Gastroesophageal sphincter (tissue), 4 donors: ENCODE results near the gene HM13. TPM values are rescaled to one million over a fixed set of nuclear protein-coding genes. Genes with fewer than 3 reads are reported as not detected.
"Not testable (repeated sequence)": the region's sequence is repeated elsewhere in the genome, so short reads cannot be mapped to it uniquely, and the experiment has no call there.

ENCODE experiments used
- ATAC-seq: fragments of 150-250 bp; one replicate; pipeline ENCODE4 v1.9.1; 2016; ENCODE audit warnings: mild to moderate bottlenecking, moderate library complexity
- H3K27ac ChIP-seq, 4 donors: fragments of 200-600 bp; sonication (generic) in 3 of 4; 1 replicate in 3 of 4; 2 replicates in 1 of 4; pipeline ENCODE4 v1.5.1; 2016 to 2019
- H3K27me3 ChIP-seq: fragments of 200-600 bp; sonication (generic); one replicate; pipeline ENCODE4 v1.5.1; 2019
- H3K36me3 ChIP-seq, 2 donors: fragments of 200-600 bp; sonication (generic); one replicate each; pipeline ENCODE4 v1.5.1; 2019; ENCODE audit warnings: control low read depth in 1 of 2
- H3K4me1 ChIP-seq, 3 donors: fragments of 200-600 bp; sonication (generic); 1 replicate in 2 of 3; 2 replicates in 1 of 3; pipeline ENCODE4 v1.5.1; 2016 to 2019; ENCODE audit warnings: control low read depth in 2 of 3
- H3K4me3 ChIP-seq, 2 donors: fragments of 200-600 bp; sonication (generic); one replicate each; pipeline ENCODE4 v1.5.1; 2019; ENCODE audit warnings: mild to moderate bottlenecking in 1 of 2, moderate library complexity in 1 of 2
- H3K9me3 ChIP-seq, 3 donors: fragments of 200-600 bp; sonication (generic); one replicate each; pipeline ENCODE4 v1.5.1; 2017 to 2019; ENCODE audit warnings: control low read depth in 2 of 3
- EP300 ChIP-seq: sonication (generic); formaldehyde crosslinking; IDR thresholded peaks from one replicate; pipeline ENCODE4 v1.6.1; 2017; ENCODE audit warnings: antibody characterized with exemption, mild to moderate bottlenecking
- POLR2A ChIP-seq, 2 donors: fragments of 450-650 bp; IDR thresholded peaks; one replicate each; pipeline ENCODE4 v1.6.1; 2017; ENCODE audit warnings: antibody characterized with exemption in 2 of 2, mild to moderate bottlenecking in 2 of 2, moderate library complexity in 1 of 2
- POLR2AphosphoS5 ChIP-seq: sonication (generic); formaldehyde crosslinking; IDR thresholded peaks from one replicate; pipeline ENCODE4 v1.6.1; 2017; ENCODE audit warnings: antibody characterized with exemption
- WGBS, 2 donors: methylation state at CpG; one replicate each; pipeline ENCODE4 v1.1.5; 2018; ENCODE audit warnings: low coverage in 1 of 2; 5-methylcytosine and 5-hydroxymethylcytosine counted together
- total RNA-seq, 4 donors: library from RNA; depleted of rRNA; stranded (reverse); fragments of >200 nt; gene quantifications; one replicate each; pipeline ENCODE4 v1.1.0, GENCODE V29; 2016
- TF ChIP-seq, protein P1 (sequence below), 4 experiments: fragments of 200-600 bp in 2 of 4; fragments of 450-650 bp in 2 of 4; sonication (generic) in 1 of 4; IDR thresholded peaks; one replicate each; pipeline ENCODE4 v1.5.1; 2017 to 2019; ENCODE audit warnings: antibody characterized with exemption in 4 of 4, mild to moderate bottlenecking in 2 of 4, moderate library complexity in 2 of 4

Gene HM13
- total RNA-seq, 4 donors from 2014 or later, result 39.1 to 55.9 (median 44.8) TPM

DNA sequence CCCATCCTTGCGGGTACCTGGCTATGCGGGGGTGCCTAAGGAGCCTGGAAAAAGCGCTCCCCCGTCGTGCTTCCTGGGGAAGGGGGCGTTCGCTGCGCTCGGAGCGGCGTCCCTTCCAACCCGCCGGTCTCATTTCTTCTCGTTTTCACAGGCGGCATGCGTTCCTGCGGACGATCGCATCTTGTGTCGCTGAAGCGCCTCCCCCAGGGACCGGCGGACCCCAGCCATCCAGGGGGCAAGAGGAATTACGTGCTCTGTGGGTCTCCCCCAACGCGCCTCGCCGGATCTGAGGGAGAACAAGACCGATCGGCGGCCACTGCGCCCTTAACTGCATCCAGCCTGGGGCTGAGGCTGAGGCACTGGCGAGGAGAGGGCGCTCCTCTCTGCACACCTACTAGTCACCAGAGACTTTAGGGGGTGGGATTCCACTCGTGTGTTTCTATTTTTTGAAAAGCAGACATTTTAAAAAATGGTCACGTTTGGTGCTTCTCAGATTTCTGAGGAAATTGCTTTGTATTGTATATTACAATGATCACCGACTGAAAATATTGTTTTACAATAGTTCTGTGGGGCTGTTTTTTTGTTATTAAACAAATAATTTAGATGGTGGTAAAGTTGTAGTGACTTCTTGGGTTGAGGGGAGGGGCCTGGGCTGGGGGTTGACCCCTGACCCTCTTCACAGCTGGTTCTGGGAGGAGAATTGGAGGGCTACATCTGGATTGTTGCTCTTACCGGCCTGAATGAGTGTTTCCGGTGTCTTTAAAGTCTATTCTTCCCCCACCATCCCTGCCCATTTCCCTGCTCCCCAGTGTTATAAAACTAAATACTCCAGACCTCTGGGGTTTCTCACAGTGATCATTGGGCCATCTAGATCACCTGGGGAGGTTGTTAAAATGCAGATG, 91.9 kb downstream of the HM13 start:
- H3K4me1 ChIP-seq, result peaks cover 0 to 81% (median 9%) of the 10 kb centered on the region in 3 donors
- H3K9me3 ChIP-seq, result no peaks in the 10 kb centered on the region
- peak overlapping the region; percentile 41 to 78 for H3K4me3 ChIP-seq
- TF ChIP-seq POLR2AphosphoS5, result no peak
- no peak for TF ChIP-seq EP300
- TF ChIP-seq POLR2A (IDR thresholded peaks at IDR 0.05), result no peak
- TF ChIP-seq, protein P1, sequence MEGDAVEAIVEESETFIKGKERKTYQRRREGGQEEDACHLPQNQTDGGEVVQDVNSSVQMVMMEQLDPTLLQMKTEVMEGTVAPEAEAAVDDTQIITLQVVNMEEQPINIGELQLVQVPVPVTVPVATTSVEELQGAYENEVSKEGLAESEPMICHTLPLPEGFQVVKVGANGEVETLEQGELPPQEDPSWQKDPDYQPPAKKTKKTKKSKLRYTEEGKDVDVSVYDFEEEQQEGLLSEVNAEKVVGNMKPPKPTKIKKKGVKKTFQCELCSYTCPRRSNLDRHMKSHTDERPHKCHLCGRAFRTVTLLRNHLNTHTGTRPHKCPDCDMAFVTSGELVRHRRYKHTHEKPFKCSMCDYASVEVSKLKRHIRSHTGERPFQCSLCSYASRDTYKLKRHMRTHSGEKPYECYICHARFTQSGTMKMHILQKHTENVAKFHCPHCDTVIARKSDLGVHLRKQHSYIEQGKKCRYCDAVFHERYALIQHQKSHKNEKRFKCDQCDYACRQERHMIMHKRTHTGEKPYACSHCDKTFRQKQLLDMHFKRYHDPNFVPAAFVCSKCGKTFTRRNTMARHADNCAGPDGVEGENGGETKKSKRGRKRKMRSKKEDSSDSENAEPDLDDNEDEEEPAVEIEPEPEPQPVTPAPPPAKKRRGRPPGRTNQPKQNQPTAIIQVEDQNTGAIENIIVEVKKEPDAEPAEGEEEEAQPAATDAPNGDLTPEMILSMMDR (IDR thresholded peaks at IDR 0.05), result no peak
- H3K36me3 ChIP-seq, result no peaks in the 10 kb centered on the region
- no peaks in the 10 kb centered on the region for H3K27me3 ChIP-seq
- H3K27ac ChIP-seq, result peak overlapping the region; percentile 64 to 98 (median 92)
- 9 to 15% methylated on average over 5 to 7 of the region's 39 CpGs for WGBS, 2 donors
- ATAC-seq, result no peak

DNA sequence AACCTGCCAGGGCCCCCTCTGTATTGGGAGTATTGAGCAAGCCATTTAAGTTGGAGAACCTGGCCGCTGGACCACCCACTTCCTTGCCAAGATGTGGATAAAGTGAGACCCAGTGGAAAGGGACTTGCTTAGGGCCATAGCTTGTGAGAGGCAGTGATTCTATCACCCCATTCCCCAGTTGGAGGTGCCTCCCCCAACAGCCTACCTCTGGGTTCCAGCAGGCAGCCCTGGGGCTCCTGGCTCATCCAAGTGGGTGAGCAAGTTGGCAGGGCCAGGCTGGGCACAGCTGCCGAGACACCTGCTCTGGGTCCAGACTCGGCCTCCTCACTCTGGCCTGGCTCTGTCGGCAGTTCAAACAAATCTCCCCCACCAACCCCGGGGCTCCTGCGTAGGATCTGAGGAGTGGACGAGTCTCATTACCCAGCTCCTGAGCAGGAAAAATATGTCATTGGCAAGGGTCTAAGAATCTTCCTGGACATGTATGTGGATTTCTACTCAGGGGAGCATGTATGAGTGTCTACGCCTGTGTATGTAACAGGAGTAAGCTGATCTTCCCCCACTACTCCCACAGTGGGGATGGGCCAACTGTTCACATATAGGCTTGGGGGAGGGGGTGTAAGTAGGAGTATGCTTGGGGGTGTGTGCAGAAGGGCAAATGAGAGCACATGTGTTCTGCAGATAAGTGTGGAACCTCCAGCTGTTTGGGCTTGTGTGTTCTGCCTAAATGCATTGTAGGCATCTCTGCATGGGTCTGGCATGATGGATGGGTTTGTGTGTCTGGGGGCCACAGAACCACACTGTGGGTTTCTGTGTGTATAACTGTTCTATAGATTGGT, 92.8 kb downstream of the HM13 start:
- Histone ChIP-seq H3K4me3 (peak overlapping the region; percentile 41 to 78), H3K27me3 (no peaks in the 10 kb centered on the region), H3K27ac (peak overlapping the region; percentile 64 to 98 (median 92)), H3K9me3 (no peaks in the 10 kb centered on the region), H3K36me3 (no peaks in the 10 kb centered on the region), H3K4me1 (peaks cover 0 to 88% (median 9%) of the 10 kb centered on the region in 3 donors)
- TF ChIP-seq, protein P1 (IDR thresholded peaks at IDR 0.05), result no peak
- peak; percentile 31 to 35 for TF ChIP-seq POLR2A (IDR thresholded peaks at IDR 0.05)
- no peak for TF ChIP-seq POLR2AphosphoS5
- no peak for TF ChIP-seq EP300
- 24 to 52% methylated on average over 3 of the region's 8 CpGs for WGBS, 2 donors
- ATAC-seq, result no peak

DNA sequence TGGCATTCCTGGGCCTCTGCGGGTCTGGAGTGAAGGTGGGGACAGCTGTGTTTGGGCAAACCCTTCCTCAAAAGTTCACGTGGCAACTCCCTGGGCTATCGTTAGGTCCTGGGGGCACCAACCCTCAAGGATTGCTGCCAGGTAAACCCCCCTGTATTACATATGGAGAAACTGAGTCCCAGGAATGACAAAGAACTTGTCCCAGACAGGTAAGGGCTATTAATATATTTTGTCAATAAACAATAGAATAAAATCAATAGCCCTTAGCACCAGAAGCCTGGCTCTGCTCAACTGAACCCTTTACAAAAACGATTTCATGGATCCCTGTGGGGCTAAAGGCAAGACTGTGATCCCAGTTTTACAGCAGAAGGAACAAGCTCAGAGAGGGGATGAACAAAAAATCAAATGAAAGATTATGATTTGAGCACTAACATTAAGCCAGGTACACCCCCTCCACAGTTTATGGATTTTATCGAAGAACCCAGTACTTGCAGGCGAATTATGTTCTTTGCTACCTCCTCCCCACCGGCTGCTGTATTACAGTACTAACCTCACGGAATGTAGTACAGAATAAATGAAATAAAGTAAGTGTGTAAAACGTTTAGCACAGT, 93.5 kb downstream of the HM13 start:
- no peak for ATAC-seq
- Histone ChIP-seq H3K4me3 (peak overlapping the region in 1 of 2 donors; percentile 78), H3K4me1 (peaks cover 0 to 89% (median 9%) of the 10 kb centered on the region in 3 donors)

DNA sequence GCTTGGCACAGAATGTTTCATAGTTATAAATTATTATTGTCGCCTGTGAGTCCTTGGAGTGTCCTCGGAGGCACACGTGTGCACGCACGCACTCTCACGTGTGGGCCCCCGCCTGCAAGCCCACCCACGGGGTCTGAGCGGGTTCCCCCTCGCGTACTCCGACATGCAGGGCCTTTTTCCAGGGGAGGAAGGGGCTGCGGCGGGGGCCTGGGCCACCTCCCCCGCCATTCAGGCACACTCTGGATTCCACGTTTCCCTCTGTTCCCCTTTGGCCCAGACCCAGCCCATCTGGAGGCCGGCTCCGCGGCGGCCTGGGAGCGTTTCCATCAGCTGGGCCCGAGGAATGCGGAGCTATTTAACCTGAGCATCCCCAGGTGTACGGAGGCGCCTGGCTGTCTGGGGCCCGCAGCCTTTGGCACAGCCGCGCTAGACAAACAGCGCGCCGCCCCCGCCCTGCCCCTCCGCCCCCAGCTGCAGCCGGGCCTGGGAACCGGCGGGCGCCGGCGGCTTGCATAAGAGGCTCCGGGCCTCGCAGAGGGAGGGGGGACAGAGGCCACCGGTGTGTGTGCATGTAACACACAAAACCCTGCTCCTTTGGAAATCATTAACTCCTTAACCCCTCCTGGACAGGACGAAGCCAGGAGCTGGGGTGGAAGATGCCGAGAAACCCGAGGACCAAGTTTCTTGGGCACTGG, 94.2 kb downstream of the HM13 start:
- Histone ChIP-seq H3K36me3 (no peaks in the 10 kb centered on the region), H3K4me1 (peaks cover 0 to 88% (median 9%) of the 10 kb centered on the region in 3 donors), H3K27ac (peak overlapping the region; percentile 19 to 98 (median 92)), H3K9me3 (no peaks in the 10 kb centered on the region), H3K27me3 (no peaks in the 10 kb centered on the region), H3K4me3 (peak overlapping the region in 1 of 2 donors; percentile 78)
- ATAC-seq, result peak; percentile 65
- TF ChIP-seq, protein P1 (IDR thresholded peaks at IDR 0.05), result peak in 2 of 4 experiments; percentile 3 to 5
- TF ChIP-seq POLR2AphosphoS5, result peak; percentile 77
- TF ChIP-seq EP300, result peak; percentile 1
- TF ChIP-seq POLR2A (IDR thresholded peaks at IDR 0.05), result peak; percentile 16 to 22
- WGBS, 2 donors, result 7 to 34% methylated on average over 11 to 12 of the region's 45 CpGs

More for the DNA sequence above, 93.5 kb downstream of the HM13 start:
- Histone ChIP-seq H3K36me3 (no peaks in the 10 kb centered on the region), H3K27ac (peak overlapping the region; percentile 6 to 98 (median 92)), H3K27me3 (no peaks in the 10 kb centered on the region), H3K9me3 (no peaks in the 10 kb centered on the region)
- 34 to 43% methylated on average over 6 to 8 of the region's 9 CpGs for WGBS, 2 donors
- TF ChIP-seq, protein P1 (IDR thresholded peaks at IDR 0.05), result no peak
- TF ChIP-seq EP300 (no peak), POLR2A (IDR thresholded peaks at IDR 0.05) (no peak), POLR2AphosphoS5 (no peak)

DNA sequence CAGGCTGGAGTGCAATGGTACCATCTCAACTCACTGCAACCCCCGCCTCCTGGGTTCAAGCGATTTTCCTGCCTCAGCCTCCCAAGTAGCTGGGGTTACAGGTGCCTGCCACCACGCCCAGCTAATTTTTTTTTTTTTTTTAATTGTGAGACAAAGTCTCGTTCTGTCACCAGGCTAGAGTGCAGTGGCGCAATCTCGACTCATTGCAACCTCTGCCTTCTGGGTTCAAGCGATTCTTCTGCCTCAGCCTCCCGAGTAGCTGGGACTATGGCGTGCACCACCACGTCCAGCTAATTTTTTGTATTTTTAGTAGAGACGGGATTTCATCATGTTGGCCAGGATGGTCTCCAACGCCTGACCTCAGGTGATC, 98.0 kb downstream of the HM13 start:
- peaks cover 0 to 55% (median 9%) of the 10 kb centered on the region in 3 donors for H3K4me1 ChIP-seq
- H3K9me3 ChIP-seq, ATAC-seq, H3K36me3 ChIP-seq, H3K4me3 ChIP-seq, H3K27me3 ChIP-seq: not testable (repeated sequence)
- peak overlapping the region in 1 of 4 donors; percentile 33 for H3K27ac ChIP-seq
- 86% methylated on average over 5 of the region's 12 CpGs; no CpG with 5 or more reads in 1 of the 2 donors for WGBS, 2 donors
